ENCODE data around the gene UBE2J1.
"Not testable (repeated sequence)": the region's sequence is repeated elsewhere in the genome, so short reads cannot be mapped to it uniquely, and the experiment has no call there.

Gene UBE2J1

DNA sequence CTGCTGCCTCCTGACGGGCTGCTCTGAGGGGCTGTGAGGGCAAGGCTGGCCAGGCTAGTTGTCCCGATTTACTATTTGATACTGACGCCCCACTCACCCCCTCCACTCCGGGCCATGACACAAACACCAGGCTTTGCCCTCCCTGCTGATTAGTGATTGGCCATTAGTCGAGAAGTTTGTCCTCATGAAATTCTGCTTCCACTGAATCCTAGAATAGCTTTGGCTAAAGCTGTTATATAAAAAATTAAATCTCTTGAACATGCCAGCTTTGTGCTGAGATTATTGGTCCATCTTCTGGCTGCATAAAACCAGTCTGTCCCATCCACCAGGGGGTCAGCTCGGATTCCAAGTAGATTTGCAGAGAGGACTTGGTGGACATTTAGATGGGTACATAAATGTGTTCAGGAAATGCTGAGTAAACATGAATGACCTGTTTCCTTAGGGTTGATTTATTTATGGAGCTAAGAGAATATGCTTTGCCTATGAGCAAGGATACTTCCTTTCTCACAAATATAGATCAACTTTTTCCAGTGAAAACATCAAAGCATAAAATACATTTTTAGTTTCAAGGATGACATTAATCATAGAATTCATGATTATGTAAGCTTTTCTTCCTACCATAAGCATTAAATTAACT, 37.2 kb downstream of the UBE2J1 start, which contains the start of gene GABRR2:
Gene GABRR2, minus strand, starts transcription at position 51 of the 637 bp plus-strand sequence. CDS start 134 bp downstream, outside the sequence.
- no peak for DNase-seq

DNA sequence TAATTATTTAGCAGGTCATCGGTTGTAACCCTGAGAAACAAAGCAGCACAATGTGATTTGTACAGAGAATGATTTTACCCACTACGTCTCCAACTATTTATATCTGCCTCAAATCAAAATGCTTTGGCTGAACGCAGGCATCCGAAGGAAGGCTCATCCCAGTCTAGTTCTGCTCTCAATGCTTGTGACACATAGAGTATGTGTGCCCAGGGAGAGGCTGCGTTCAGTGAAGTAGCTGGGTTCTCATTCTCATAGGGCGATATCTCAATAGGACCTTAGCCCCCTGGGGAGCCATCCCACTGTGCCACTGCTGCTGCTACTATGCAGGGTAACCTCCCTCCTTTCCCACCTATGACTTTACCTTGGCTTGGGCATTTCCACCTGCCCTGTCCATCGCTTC, 37.8 kb downstream of the UBE2J1 start:
- DNase-seq = no peak

DNA sequence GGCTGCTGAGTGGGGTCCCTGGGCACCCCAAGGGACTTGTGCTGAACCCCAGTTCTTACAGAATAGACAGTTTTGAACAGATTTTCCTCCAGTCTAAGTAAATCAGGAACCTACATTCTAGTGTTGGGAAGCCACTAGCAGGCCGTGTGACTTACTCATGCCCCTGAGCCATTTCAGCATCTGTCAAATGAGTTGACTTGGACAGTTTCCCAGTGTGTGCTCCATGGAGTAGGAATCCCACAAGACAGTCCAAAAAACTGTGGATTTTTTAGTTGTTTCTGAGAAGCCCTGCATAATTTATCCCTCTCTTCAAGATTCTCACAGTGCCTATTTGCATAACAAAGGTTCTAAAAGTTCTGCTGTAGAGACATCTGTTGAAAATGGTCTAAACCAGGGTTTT, 39.5 kb downstream of the UBE2J1 start:
- no peak for DNase-seq

DNA sequence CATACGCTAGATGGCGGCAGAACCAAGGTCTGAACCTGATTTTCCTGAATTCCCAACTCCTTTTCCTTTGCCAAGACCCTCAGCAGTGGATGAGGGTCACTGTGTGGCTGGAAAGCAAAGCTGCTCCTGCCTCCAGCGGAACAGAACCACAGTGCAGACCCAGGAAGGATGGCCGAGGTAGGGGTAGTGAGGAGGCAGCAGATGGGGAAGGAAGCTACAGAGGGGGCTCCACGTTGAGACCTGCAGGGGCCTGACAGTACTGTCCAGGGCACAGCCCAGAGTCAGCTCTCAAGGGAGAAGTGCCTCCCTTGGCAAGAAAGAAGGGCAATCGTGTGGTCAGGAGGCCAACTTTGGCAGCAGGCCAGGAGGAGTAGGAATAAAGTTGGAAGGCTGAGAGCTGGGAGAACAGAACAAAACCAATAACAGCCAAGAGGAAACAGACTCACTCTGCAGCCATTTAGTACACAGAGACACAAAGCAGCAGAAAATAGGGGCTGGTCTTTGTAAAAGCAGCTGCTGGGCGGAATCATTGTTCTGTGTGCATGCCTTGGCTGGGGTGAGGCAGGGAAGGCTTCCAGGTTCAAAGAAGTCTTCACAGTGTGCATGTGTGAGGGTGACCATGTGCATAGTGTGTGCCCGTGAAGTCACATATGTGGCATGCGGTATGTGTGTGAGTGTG, 40.5 kb downstream of the UBE2J1 start:
- DNase-seq = no peak

DNA sequence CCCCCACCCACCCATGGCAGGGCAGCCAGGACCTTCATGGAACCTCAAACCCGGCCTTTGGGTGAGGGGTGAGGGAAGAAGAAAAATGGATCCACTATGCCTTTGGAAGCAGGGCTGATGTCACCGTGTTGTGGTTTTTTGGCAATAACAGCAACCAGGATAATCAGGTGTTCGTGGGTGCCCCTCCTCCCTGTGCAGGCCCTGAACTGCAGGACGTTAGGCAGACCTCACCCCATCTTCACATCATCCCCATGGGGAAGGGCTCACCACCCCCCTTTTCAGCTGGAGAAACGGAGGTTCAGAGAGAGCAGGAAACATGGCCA, 41.0 kb downstream of the UBE2J1 start:
- no peak for DNase-seq

DNA sequence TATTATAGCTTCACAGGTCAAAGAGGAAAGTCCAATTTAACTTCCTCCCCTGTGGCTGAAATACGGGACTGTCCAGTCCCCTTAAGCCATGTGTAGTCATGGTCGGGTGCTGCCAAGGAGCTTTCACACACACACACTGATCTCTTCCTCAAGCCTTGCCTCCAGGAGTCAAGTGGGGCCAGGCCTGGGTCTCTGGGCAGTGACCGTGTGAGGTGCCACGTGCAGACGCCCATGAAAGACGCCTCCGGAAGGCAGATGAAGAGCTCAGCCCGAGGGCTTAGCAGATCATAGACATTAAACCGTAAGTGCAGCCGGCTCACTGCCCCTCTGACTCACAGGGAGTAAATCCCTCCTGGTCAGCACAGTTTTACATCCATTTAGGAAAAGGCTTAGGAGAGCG, 41.6 kb downstream of the UBE2J1 start:
- DNase-seq = no peak

DNA sequence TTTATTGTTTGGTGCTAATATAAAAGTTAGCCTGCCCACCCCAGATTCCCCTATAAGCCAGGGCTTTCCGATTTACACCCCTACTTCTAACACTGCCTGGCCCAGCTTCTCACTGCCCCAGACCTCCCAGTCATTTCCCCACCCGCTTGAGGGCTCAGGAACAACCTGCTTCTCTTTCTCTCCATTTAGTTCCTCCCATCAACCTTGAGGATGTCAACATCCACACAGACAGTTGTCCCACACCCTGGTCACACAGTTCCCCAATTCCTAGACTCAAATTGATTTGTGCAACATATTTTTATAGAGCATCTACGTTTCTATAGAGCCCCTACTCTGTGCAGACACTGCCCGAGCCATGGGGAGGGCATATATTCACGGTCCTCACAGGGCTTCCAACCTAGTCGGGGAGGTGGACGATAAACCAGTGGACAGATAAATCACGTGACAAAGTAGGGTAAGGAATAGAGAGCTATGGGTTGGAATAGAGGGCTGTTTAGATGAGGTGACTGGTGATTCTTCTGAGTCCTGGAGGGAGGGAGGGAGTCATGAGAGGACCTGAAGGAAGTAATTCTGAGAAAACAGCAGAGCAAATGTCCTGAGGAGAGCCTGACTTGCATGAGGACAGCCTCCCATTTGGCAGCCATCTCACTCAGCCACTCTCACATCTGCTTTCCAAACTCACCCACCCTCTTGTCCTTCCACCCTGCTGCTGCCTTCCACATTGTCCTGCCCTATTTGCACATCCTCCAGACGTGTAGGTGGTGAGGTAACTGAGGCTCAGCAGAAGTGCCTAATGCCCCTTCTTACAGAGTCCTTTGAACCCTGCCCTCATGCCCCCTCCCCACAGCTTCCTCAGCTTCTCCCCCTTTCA, 43.8 kb downstream of the UBE2J1 start:
- DNase-seq = no peak

DNA sequence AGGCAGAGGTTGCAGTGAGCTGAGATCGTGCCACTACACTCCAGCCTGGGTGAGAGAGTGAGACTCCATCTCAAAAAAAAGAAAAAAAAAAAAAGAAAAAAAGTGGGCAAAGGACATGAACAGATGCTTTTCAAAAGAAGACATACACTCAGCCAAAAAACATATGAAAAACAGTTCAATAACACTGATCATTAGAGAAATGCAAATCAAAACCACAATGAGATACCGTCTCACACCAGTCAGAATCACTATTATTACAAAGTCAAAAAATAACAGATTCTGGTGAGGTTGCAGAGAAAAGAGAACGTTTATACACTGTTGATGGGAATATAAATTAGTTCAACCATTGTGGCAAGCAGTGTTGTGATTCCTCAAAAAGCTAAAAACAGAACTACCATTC, 48.0 kb downstream of the UBE2J1 start:
- DNase-seq = not testable (repeated sequence)

DNA sequence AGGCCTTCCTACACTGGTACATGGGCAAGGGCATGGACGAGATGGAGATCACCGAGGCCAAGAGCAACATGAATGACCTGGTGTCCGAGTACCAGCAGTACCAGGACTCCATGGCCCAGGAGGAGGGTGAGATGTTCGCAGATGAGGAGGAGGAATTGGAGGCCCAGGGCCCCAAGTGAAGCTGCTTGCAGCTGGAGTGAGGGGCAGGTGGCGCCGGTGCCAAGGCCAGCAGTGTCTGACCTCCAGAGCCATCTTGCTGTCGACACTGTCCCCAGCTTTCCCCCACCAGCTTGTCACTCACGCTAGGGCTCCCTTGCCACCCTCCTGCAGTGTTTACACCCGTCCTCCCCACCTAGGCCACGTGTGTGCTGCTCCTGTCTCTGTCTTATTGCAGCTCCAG, 49.6 kb downstream of the UBE2J1 start:
- no peak for DNase-seq

DNA sequence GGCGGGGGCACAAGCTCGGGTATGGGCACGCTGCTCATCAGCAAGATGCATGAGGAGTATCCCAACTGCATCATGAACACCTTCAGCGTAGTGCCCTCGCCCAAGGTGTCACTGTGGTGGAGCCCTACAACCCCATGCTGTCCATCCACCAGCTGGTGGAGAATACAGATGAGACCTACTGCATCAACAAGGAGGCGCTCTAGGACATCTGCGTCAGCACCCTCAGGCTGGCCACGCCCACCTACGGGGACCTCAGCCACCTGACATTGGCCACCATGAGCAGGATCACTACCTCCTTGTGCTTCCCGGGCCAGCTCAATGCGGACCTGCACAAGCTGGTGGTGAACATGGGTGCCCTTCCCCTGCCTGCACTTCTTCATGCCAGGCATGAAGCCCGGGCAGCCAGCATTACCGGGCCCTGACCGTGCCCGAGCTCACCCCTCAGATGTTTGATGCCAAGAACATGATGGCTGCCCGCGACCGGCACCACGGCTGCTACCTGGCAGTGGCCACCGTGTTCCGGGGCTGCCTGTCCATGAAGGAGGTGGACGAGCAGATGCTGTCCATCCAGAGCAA, 50.2 kb downstream of the UBE2J1 start:
- no peak for DNase-seq

DNA sequence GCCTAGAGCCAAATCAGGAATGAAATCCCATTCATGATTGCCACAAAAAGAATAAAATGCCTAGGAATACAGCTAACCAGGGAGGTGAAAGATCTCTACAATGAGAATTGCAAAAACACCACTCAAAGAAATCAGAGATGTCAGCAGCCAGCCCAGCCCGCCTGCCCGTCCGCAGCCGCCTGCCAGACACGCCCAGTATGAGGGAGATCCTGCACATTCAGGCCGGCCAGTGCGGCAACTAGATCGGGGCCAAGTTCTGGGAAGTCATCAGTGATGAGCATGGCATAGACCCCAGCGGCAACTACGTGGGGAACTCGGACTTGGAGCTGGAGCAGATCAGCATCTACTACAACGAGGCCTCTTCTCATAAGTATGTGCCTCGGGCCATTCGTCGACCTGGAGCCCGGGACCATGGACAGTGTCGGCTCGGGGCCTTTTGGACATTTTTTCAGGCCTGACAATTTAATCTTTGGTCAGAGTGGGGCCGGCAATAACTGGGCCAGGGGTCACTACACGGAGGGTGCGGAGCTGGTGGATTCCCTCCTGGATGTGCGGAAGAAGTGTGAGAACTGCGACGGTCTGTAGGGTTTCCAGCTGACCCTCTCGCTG, 50.8 kb downstream of the UBE2J1 start:
- no peak for DNase-seq

DNA sequence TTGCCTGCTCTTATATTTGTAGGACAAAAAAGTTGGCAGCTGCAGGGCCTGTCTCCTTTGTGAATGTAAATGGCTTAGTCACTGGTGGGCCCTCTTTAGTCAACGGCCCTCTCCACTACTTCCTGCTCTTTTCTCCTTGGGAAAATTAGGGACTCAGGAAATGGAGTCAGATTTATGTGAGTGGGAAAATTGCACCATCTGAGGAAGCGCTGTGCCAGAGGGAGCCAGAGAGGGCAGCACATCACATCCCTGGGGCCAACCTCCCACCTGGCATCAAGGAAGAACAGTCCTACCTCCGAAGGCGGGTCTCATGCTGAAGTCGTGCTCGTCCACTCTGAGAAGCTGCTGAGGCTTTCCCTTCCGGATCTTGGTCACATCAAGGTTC, 53.1 kb downstream of the UBE2J1 start:
- DNase-seq = no peak

DNA sequence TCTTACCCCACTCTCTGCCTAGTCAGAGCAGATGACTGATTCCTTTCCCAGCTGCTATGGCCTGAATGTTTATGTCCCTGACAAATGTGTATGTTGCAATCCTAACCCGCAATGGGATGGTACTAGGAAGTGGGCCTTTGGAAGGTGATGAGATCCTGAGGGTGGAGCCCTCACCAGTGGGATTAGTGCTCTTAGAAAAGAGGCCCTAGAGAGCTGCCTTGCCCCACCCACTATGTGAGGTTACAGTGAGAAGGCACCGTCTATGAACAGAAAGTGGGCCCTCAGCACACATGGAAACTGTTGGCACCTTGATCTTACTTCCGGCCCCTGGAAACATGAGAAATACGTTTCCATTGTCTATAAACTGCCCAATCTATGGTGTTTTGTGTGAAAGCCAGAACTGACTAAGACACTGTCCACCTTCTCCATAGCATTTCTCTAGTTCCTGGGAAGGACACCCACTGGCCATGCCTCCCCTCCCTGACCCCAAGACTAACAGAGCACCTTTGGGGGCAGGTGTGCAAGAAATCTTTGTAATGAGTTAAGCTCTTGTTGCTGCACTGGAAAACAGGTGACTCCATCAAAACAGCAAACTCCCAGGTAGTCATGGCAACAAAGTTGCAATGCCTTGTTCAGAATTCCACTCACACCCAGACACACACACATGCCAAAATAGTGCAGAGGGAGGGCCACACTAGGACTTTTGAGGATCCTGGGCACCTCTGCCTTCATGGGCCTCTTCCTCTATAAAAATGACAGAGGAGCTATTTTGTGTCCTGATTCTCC, 53.6 kb downstream of the UBE2J1 start:
- DNase-seq = no peak

DNA sequence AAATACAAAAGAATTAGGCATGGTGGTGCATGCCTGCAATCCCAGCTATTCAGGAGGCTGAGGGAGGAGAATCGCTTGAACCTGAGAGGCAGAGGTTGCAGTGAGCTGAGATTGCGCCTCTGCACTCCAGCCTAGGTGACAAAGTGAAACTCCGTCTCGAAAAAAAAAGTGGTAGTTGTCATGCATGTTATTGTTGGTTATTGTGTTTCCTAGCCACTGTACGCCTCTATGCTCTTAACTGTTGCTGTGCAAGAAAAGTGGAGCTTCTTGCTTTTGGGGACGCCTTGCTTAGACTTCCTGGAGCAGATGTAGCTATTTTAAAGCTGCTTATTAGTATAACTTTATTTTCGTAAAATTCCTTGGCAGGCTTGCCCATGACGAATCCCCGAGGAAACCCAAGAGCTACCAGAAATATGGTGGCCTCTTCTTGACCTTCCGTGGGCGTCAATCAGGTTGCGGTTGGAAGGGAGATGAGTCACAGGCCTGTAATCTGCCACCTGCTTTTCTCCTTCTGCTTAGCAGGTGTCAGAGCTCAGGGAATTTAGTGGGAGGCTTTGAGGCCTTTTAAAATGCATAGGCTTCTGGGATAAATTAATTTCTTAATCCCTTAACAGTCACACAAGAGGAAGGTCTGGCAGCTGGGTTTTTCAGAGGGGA, 54.7 kb downstream of the UBE2J1 start:
- no peak for DNase-seq

DNA sequence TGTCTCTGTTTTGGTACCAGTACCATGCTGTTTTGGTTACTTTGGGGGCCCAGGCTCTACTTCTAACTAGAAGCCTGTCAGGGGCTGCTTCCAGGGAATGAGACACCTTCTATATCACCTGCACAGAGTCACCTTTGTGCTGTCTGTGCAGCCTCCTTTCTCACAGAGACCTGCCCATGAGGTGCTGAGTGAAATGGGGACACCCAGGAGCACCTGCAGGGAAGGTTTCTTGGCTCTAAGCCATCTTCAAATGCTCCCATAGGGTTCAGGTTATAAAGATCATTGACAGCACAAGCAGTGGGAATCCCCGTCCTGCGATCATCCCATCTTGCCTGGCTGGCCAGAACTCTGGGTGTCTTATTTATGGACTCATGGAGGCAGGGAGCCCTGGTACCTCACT, 56.5 kb downstream of the UBE2J1 start:
- DNase-seq = no peak

DNA sequence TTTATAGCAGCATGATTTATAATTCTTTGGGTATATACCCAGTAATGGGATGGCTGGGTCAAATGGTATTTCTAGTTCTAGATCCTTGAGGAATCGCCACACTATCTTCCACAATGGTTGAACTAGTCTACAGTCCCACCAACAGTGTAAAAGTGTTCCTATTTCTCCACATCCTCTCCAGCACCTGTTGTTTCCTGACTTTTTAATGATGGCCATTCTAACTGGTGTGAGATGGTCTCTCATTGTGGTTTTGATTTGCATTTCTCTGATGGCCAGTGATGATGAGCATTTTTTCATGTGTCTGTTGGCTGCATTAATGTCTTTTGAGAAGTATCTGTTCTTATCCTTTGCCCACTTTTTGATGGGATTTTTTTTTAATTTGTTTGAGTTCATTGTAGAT, 57.4 kb downstream of the UBE2J1 start:
- DNase-seq = not testable (repeated sequence)

DNA sequence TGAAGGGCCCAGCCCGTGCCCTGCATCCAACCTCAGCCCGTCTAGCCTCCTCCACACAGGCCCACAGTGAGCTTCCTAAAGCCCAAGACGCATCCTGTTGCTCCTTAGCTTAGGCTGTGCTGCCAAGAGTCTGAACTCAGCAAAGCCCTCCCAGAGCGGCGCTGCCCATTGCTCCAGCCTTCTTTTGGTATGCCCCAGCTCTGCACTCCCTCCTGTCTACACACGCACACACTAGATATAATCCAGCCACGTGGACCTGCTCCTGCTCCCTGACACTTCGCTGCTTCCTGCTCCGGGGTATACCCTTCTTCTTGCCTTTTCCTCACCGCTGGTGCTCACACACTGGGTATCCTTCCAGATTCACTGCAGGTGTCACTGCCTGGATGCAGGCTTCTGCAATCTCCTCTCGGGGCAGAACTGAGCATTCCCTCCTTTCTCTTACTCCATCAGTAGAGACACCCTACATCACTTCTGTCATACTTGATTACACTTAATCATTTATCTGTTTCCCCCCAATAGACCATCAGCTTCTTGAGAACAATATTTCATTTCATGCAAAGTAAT, 61.2 kb downstream of the UBE2J1 start:
- DNase-seq = no peak

DNA sequence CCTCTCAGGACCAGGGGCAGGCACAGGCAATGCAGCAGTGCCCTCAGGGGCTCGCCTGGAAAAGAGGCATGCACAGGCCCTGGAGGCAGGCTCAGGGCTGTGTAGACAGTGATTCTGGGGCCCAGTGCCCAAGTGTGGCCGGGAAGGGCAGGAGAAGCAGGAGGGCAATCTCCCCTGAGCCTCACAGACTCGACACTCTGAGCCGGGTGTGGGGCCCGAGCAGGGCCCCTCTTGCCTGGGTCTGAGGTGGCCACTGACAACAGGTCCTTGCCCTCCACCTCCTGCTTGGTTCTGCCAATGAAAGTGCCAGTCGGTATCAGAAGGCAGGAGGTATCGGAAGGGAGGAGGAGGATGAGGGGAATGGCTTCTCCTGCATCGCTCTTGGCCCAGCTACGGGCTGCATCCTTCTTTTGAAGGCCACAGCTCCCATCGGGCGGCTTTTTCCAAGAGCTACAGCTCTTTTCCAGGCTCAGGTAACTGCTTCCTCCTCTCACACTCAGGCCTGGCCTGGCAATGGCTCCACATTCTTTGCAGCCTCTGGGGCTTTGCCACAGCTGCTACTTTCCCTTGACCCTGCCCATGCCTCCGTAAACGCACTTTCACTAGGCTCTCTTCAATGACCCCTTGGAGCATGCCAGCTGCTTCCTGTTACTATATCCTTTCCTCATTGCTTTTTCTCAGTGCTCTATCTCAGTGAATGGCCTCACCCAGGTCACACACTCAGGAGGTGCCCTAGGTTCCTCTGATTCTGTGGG, 61.9 kb downstream of the UBE2J1 start:
- DNase-seq = no peak

DNA sequence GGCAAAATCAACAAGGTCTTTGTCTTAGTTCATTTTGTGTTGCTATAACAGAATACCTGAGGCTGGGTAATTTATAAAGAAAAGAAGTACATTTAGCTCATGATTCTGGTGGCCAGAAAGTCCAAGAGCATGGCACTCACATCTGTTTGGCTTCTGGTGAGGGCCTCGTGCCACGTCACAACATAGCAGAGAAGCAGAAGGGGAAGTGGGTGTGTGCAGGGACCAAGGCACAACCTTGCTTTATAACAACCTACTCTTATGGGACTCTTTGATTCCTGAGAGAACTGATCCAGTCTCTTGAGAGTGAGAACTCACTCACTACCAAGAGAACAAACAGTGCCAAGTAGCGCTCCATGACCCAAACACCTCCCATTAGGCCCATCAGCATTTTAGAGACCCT, 62.8 kb downstream of the UBE2J1 start:
- DNase-seq = no peak

DNA sequence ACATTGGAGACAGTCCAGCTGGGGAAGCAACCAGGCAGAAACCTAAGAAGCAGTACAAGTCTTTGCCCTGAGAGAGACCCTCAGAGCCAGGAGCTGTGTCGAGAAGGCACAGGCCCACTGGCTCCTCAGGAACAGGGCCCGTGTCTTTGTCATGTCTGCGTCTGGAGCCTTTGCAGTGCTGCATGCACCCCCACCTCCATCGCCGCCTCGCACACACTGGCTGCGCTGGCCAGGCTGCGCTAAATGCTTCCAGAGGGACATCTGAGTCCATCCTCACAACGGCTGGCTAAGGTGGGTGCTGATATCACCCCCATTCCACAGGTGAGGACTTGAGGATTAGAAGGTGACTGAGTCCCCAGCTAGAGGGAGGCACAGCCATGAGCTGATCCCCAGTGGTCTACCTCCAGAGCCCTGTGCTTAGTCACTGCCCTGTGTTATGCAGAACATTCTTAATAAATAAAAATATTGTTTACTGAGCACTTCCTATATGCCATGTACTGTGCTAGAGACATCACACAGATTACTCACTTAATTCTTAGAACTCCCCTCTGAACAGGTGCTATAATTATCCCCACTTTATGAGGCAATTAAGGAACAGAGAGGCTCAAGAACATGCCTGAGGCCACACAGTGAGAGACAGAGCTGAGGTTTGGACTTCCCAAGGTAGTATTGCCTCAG, 65.0 kb downstream of the UBE2J1 start:
- DNase-seq = no peak
